HUES6 (cell line): ENCODE data around the gene CREBRF.
"Not testable (repeated sequence)": the region's sequence is repeated elsewhere in the genome, so short reads cannot be mapped to it uniquely, and the experiment has no call there.

ENCODE experiments used
- H3K27ac ChIP-seq: 2 replicates; pipeline ENCODE4 v1.7.0; 2013; ENCODE audit warnings: low read depth, mild to moderate bottlenecking, low read length, inconsistent platforms
- H3K27me3 ChIP-seq: 2 replicates; pipeline ENCODE4 v1.6.1; 2013; ENCODE audit warnings: low read length; ENCODE audit not compliant: control insufficient read depth, insufficient read depth
- H3K36me3 ChIP-seq: 2 replicates; pipeline ENCODE4 v1.6.1; 2013; ENCODE audit warnings: low read length; ENCODE audit not compliant: control insufficient read depth, insufficient read depth
- H3K4me1 ChIP-seq: 2 replicates; pipeline ENCODE4 v1.6.1; 2013; ENCODE audit warnings: low read length; ENCODE audit not compliant: control insufficient read depth, insufficient read depth
- H3K4me3 ChIP-seq: 2 replicates; pipeline ENCODE4 v1.5.1; 2013; ENCODE audit warnings: low read depth, low read length
- H3K9ac ChIP-seq: one replicate; pipeline ENCODE4 v1.6.1; 2013; ENCODE audit warnings: mild to moderate bottlenecking, low read length
- H3K9me3 ChIP-seq: 2 replicates; pipeline ENCODE4 v1.6.1; 2013; ENCODE audit warnings: low read depth, low read length; ENCODE audit not compliant: control insufficient read depth, insufficient read depth

CREBRF gene

DNA sequence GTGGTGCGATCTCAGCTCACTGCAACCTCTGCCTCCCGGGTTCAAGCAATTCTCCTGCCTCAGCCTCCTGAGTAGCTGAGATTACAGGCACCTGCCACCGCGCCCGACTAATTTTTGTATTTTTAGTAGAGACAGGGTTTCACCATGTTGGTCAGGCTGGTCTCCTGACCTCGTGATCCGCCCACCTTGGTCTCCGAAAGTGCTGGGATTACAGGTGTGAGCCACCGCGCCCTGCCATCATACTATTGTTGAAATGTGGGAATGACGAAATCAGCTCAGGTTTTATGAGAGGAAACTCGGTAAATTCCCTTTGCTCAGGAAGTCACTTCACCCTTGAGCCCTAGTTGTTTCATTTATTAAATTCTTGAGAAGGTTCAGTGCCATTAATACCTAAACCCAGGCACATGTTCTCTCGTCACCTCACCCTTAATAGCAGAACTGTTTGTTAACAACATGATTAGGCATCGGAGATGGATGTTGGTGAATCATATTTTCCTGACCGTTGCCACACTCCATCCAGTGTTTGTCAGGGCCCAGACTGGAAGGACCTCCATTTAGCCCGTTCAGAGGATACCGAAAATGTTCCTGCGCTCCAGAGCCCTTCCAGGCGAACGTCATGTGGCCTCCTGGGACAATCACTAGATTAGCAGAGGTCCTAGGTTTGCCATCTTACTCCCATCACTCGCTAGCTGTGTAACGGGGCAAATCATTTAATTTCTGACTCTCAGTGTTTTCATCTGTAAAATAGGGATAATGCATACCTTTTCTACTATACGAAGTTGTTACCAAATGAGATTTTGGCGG, 20.0 kb upstream of the CREBRF start:
- H3K36me3 ChIP-seq, result peaks cover 16% of the 10 kb centered on the region
- H3K9me3 ChIP-seq, result no peaks in the 10 kb centered on the region
- H3K27me3 ChIP-seq, result no peaks in the 10 kb centered on the region
- H3K4me1 ChIP-seq, result no peaks in the 10 kb centered on the region
- H3K27ac ChIP-seq, result no peak overlapping the region
- H3K4me3 ChIP-seq, result no peak overlapping the region
- no peak overlapping the region for H3K9ac ChIP-seq

- Histone ChIP-seq H3K27me3 (no peaks in the 10 kb centered on the region), H3K4me3 (no peak overlapping the region), H3K27ac (no peak overlapping the region), H3K9me3 (no peaks in the 10 kb centered on the region), H3K4me1 (no peaks in the 10 kb centered on the region), H3K9ac (no peak overlapping the region), H3K36me3 (peaks cover 12% of the 10 kb centered on the region)
These were observed 17.0 kb upstream of the CREBRF start for GRCh38 chr5:173039188-173039587.

GRCh38 chr5:173039964-173040363, 16.2 kb upstream of the CREBRF start:
- Histone ChIP-seq H3K36me3 (peaks cover 4% of the 10 kb centered on the region), H3K9ac (no peak overlapping the region), H3K4me1 (0 out of 2 replicates have a peak, but pooled peaks cover 2% of the 10 kb centered on the region), H3K27me3 (no peaks in the 10 kb centered on the region), H3K27ac (no peak overlapping the region), H3K4me3 (no peak overlapping the region), H3K9me3 (no peaks in the 10 kb centered on the region)

- Histone ChIP-seq H3K27me3 (no peaks in the 10 kb centered on the region), H3K9me3 (no peaks in the 10 kb centered on the region), H3K36me3 (no peaks in the 10 kb centered on the region), H3K4me3 (no peak overlapping the region), H3K27ac (no peak overlapping the region), H3K4me1 (peaks cover 9% of the 10 kb centered on the region; the same call in 1 of the 2 replicates), H3K9ac (no peak overlapping the region)
These were observed 14.0 kb upstream of the CREBRF start for GRCh38 chr5:173041881-173042762.

- Histone ChIP-seq H3K9ac (no peak overlapping the region), H3K27me3 (no peaks in the 10 kb centered on the region), H3K27ac (no peak overlapping the region), H3K36me3 (no peaks in the 10 kb centered on the region), H3K4me3 (no peak overlapping the region), H3K9me3 (no peaks in the 10 kb centered on the region), H3K4me1 (peaks cover 9% of the 10 kb centered on the region; the same call in 1 of the 2 replicates)
These were observed 13.4 kb upstream of the CREBRF start for GRCh38 chr5:173042763-173043107.

GRCh38 chr5:173045474-173045873, 10.7 kb upstream of the CREBRF start:
- no peak overlapping the region for H3K4me3 ChIP-seq
- no peak overlapping the region for H3K9ac ChIP-seq
- H3K9me3 ChIP-seq, result no peaks in the 10 kb centered on the region
- H3K27me3 ChIP-seq, result peaks cover under 1% of the 10 kb centered on the region; the same call in 1 of the 2 replicates
- H3K4me1 ChIP-seq, result peaks cover 9% of the 10 kb centered on the region; the same call in 1 of the 2 replicates
- H3K36me3 ChIP-seq, result no peaks in the 10 kb centered on the region
- no peak overlapping the region for H3K27ac ChIP-seq

GRCh38 chr5:173047096-173047837, 8.9 kb upstream of the CREBRF start:
- H3K4me3 ChIP-seq, result not testable (repeated sequence)

GRCh38 chr5:173047838-173048105, 8.4 kb upstream of the CREBRF start:
- peaks cover 9% of the 10 kb centered on the region; the same call in 1 of the 2 replicates for H3K4me1 ChIP-seq
- no peak overlapping the region for H3K27ac ChIP-seq
- H3K36me3 ChIP-seq, result no peaks in the 10 kb centered on the region
- H3K9me3 ChIP-seq, result no peaks in the 10 kb centered on the region
- no peak overlapping the region for H3K9ac ChIP-seq
- no peak overlapping the region for H3K4me3 ChIP-seq
- H3K27me3 ChIP-seq, result peaks cover 4% of the 10 kb centered on the region; the same call in 1 of the 2 replicates

More at GRCh38 chr5:173047096-173047837, 8.9 kb upstream of the CREBRF start:
- not testable (repeated sequence) for H3K27ac ChIP-seq, H3K36me3 ChIP-seq, H3K27me3 ChIP-seq, H3K9ac ChIP-seq, H3K9me3 ChIP-seq, H3K4me1 ChIP-seq

- Histone ChIP-seq H3K9ac (no peak overlapping the region), H3K27me3 (peaks cover 4% of the 10 kb centered on the region; the same call in 1 of the 2 replicates), H3K4me1 (peaks cover 6% of the 10 kb centered on the region), H3K27ac (no peak overlapping the region), H3K9me3 (no peaks in the 10 kb centered on the region), H3K36me3 (no peaks in the 10 kb centered on the region), H3K4me3 (no peak overlapping the region)
These were observed 5.4 kb upstream of the CREBRF start for GRCh38 chr5:173050791-173051190.

DNA sequence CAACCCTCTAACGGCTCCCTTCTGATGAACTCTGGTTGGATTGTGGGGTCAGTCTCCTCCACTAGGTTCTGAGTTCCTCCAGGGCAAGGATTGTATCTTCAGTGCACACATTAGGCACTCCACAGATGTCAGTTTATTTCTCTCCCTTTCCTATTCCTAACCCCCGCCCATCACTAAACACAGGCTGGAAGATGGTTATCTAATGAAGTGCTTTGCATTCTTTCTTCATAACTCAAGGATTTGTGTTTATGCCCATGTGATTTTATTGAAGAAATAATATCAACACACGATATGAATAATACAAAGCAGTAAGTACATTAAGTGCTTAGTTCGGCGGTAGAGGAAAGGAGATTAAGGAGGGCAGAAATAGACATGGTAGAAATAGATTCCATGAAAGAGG, 4.4 kb upstream of the CREBRF start:
- H3K9ac ChIP-seq, result no peak overlapping the region
- no peaks in the 10 kb centered on the region for H3K9me3 ChIP-seq

More for the DNA sequence above, 4.4 kb upstream of the CREBRF start:
- Histone ChIP-seq H3K4me3 (no peak overlapping the region), H3K27ac (no peak overlapping the region), H3K27me3 (peaks cover 4% of the 10 kb centered on the region; the same call in 1 of the 2 replicates), H3K4me1 (peaks cover 6% of the 10 kb centered on the region), H3K36me3 (no peaks in the 10 kb centered on the region)
